ENCODE results near the gene KRTAP10-3.

KRTAP10-3 gene

DNA sequence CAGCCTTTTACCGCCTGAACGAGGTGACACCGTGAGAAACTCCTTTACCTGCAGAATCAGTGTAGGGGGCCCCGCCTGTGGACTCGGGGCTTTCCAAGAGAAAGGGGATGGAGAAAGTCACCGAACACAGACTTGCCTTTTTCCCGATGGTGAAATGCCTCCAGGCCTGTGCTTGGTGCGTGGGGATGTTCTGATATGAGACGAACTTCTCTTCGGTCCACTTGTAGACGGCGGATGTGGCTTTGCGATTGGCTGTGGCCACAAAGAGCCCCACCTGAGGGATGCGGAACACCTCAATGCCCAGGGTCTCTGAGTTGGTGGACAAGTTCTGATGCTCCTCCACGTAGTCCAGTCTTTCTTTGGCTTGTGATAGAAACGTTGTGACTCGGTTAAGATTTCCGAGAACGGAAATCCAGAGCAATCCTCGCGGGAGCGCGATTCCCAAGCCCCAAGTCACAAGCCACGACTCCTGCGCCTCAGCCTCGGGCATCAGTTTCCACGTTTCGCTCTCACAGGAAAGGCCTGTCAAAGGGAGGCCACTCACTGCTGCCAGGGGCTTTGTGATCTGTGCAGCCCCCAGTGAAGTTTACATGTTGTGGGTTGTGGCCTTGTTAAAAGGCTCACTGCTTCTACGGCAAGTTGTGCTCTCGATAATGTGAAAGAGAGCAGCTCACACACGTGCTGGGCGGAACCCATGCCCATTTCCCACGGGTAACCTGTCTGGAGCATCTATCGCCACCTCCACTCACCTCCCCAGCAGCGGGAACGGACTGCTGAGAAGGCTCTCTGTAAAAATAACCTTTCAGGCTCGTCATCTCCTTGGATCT, 31.2 kb downstream of the KRTAP10-3 start:
- no peak for DNase-seq

DNA sequence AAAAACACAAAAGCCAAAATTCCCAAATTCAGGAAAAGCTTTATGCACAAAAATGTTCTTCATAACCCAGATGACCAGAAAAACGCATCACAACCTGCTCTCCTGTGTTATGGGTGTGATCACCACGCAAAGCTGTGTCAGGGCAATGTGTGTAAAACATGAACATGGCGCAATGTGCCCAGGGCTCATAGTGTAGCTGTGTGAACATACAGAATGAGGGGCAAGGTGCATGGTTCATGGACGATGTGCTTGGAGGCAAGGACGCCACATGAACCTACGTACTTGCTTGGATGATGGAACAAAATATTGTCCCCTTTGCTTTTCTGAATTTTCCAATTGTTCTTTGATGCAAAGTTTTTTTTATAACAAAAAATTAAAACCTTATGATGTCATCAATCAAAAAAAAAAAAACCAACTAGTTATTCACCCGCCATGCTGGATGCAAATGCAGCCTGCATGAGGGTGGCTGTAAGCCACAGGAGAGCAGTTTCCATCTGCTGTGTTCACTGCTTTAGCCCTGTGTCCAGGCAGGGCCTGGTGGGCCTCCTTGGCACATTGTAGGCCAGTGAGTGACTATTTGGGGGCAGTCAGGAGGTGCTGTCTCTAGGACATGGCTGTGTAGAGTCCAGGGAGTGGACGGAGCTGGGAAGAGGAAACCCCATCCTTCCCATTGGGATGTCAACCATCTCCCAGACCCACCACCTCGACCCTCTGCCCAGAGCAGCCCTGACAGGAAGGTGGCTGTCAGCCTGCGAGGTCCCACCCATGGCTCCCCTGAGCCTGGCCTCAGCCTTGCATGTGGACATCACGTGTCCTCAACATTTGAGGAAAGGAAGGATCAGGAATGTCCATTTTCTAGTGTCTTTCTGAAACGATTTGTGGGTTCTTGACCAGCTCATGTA, 32.2 kb downstream of the KRTAP10-3 start:
- no peak for DNase-seq

DNA sequence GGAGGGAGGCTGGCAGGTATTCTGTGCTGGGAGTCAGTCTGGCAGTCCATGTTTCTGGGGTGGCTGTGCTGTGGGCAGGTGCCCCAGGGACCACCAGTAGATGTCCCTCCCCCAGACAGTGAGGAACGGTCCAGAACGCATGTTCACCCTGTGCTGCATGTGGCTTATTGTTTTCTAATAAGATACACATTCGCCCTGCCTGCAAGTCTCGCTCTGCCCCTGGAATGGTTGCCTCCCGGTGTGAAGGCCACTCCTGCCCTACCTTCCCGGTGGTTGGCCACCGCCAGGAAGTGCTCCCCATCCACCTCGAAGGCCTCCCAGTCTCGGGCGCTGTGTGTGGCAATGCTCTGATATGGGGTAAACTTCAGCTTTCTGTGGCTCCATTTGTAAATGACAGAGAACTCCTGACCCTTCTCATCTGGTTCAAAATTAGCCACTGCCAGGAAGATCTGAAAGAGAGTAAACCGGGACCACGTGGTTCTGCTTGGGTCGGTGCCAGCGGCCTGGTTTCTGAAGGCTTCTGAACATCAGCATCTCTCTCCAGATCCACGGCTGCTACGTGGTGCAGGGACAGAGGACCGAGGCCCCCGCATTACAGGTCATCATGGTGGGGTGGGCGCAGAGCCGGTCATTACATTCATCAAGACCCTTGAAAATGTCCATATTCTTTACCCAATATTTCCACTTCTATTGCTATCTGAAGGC, 33.1 kb downstream of the KRTAP10-3 start:
- no peak for DNase-seq

DNA sequence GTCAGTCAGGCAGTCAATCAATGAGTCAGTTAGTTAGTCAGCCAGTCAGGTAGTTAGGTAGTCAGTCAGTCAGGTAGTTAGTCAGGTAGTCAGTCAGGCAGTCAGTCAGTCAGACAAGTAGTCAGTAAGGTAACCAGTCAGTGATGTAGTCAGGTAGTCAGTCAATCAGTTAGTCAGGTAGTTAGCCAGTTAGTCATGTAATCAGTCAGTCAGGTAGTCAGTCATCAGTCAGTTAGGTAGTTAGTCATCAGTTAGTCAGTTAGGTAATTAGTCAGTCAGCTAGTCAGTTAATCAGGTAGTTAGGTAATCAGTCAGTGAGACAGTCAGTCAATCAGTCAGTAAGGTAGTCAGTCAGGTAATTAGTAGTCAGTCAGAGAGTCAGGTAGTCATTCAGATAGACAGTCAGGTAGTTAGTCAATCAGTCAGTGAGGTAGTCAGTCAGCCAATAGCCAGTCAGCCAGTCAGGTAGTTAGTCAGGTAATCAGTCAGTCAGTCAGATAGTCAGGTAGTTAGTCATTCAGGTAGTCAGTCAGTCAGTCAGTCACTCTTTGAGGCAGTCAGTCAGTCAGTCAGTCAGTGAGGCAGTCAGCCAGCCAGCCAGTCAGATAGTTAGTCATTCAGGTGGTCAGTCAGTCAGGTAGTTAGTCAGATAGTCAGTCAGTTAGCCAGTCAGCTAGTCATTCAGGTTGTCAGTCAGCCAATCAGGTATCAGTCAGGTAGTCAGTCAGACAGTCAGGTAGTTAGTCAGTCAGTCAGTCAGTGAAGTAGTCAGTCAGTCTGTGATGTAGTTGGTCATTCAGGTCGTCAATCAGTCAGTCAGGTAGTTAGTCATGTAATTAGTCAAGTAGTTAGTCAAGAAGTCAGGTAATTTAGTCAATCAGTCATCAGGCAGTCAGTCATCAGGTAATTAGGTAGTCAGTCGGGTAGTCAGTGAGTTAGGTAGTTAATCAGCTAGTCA, 33.9 kb downstream of the KRTAP10-3 start:
- DNase-seq = no peak

DNA sequence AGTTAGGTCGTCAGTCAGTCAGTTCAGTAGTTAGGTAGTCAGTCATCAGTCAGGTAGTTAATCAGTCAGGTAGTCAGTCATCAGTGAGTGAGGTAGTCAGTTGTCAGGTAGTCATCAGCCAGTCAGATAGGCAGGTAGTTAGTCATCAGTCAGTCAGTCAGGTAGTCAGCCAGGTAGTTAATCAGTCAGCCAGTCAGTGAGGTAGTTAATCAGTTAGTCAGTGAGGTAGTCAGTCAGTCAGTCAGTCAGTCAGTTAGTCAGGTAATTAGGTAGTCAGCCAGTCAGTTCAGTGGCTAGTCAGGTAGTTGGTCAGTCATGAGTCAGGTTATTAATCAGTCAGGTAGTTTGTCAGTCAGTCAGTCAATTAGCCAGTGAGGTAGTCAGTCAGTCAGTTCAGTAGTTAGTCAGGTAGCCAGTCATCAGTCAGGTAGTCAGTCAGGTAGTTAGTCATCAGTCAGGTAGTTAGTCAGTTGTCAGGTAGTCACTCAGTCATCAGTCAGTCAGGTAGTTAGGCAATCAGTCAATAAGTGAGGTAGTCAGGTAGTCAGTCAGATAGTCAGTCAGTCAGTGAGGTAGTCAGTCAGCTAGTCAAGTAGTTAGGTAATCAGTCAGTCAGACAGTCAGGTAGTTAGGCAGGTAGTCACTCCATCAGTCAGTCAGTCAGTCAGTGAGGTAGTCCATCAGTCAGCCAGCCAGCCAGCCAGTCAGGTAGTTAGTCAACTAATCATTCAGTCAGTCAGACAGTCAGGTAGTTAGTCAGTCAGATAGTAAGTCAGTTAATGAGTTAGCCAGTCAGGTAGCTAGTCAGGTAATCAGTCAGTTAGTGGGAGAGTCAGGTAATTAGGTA, 34.8 kb downstream of the KRTAP10-3 start:
- DNase-seq = no peak

DNA sequence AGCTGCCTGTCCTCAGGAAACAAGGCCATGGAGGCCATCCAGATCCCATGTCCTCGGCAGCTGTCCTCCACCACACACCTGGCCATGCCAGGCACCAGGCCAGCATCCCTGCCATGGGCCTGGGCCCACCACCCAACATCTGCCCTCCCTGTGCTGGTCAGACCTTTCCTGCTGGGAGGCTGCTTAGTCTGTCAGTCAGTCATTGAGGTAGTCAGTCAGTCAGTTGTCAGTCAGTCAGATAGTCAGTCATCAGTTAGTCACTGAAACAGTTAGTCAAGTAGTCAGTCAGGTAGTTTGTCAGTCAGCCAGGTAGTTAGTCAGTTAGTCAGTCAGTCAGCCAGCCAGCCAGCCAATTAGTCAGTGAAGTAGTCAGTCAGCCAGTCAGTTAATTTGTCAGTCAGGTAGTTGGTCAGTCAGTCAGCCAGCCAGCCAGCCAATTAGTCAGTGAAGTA, 35.8 kb downstream of the KRTAP10-3 start:
- DNase-seq = no peak

DNA sequence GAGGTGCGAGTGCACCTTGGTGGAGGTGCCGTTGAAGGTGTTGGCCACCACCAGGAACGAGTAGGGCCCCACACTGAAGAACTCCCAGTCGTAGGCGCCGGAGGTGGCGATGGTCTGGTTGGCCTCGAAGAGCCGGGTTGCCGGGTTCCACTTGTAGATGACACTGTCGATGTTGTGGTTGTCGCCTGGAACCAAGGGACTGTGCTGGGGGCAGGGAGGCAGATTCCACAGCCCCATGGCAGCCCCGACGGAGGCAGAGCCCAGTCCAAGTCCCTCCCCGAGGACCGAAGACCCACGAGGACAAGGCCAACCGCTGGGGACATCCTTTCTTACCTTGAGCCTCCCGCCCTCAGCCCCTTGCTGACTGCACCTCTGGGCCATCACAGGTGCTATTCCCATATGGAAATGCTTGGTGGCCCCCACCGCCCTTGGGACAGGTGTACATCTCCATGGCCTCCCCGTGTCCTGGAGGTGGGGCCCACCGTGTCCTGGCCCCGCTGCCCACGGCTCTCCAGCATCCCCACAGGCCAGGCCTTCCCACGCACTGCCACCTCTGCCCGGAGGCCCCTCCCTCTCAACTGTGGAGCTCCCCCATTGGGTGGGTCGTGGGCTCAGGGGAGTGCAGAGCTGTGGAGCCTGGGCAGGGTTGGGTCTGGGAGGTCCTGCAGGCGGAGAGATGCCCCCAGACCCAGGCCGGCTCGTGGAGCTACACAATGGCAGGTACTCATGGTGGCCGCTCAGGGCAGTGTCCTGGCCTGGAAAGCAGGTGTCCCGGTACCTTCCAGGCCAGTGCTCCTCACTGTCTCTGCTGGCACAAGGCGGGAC, 36.5 kb downstream of the KRTAP10-3 start:
- no peak for DNase-seq

DNA sequence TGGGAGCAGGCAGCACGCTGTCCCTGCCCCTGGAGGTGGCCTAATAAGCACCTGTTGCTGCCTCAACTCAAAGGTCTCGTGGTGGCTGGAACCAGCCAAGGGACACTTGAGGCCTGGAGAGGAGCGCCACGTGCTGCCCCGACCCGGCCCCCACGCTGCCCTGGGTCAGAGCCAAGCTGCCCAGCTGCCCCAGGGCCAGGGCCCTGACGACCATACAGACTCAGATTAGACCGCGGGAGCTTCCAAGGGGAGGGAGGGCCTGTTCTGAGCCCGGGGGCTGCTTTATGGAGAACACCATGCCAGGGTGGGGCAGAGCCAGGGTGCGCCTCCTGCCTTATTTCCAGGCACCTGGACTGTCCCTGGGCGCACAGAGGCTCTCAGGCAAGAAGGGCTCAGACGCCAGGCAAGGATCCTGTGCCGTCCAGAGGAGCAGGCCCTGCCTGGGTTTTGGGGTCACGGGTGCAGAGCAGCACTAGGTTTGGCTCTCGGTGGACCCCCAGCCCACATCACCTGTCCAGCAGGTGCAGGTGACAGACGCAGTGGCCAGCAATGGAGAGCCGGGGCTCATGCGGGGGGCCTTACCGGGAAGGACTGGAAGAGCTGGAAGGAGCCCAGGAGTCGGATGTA, 37.2 kb downstream of the KRTAP10-3 start:
- no peak for DNase-seq

DNA sequence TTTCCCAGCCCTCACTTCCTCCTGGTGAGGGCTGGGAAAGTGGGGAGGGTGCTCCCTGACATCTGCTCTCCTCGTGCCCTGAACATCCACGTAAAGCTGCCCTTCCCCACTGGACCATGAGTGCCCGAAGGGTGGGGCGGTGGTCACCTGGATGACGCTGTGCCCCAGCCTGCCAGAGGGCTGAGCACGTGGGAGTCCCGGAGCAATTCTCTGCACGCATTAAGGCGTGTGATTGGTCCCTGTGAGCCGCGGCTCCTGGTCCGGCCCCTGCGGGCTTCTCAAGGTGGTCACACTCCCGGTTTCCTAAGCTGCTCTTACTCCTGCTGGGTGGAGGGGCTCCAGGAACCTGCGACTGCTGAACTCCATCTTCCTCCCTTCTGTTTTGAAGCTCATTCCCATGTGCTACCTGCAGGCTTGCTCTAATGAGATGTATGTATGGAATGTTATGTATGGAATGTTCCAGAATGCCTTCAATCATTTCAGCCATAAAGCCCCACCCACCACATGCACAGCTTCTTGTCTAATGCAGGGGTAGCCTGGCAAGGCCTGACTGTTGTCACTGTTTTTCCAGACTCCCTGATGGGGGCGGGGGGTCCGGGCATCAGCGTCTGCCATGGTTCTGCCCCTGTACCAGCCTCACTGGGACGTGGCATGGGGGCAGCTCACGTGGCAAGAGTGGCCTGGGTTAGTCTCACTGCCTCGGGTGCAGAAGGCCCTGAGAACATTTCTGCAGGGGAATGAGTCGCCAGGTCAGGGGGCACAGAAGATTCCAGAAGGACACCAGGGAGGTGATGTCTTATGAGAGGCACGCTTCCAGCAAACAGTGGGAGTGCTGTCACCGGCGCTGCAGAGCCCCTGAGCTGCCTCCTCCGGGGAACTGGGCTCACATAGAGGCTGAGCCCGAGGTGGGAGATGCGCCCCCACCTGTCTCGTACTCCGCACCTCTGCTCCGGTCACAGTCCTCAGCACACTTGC, 38.0 kb downstream of the KRTAP10-3 start:
- DNase-seq = no peak

DNA sequence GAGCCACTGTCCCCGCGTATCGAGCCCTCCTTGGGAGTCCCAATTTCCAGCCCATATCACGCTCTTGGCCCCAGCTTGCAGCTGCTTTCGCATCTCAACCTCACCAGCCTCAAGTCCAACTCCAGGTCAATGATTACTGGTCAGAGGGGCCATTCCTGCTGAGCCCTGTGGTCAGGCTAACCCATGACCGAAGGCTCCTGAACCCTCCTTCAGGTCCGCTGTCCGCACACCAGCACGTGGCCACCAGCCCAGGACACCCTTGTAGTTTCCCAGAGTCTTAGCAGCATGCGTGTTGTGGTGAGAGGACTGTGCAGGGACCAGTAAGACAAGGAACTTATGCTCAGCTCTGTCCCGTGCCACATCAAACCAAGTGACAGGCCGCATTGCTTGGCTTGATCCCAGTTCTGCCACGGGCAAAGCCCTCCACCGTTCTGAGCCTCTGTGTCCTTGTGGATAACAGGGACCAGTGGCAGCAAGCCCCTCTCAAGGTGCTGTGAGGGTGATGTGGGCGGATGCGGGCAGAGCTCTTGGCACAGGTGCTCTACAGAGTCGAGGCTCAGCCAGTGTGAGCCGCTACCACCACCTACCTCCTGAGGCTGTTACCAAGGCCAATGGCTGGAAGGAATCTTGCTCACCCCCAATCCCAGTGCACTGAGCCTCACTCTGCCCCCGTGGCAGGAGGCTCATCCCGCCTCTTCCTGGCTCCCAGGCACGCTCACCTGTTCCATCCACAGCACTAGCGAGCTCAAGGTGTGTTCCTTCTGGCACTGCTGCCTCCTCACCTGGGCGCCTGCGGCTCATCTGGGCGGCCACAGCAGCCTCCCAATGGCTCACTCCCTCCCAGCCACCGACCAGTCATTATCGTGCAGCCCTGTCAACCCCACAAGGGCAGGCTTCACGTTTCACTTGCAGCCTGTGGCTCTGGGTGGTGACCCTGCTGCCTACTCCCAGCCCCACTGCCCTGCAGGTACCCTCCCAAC, 39.0 kb downstream of the KRTAP10-3 start:
- no peak for DNase-seq

DNA sequence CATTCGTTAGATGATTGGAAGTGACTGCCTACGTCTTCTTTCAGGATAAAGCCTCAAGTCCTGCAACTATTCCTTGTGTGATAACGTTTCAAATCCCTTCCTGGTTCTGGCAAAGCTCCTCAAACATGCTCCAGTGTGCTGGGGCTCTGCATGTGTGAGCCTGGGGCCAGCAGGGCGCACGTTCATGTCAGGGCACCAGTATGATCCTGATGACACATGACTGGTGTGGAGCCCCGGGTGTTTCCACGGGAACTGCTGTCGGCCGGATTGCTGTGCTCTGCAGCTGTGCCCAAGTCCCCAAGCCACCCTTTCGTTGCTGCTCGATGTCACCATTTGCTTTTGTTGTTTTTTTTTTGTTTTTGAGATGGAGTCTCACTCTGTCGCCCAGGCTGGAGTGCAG, 39.9 kb downstream of the KRTAP10-3 start:
- no peak for DNase-seq

DNA sequence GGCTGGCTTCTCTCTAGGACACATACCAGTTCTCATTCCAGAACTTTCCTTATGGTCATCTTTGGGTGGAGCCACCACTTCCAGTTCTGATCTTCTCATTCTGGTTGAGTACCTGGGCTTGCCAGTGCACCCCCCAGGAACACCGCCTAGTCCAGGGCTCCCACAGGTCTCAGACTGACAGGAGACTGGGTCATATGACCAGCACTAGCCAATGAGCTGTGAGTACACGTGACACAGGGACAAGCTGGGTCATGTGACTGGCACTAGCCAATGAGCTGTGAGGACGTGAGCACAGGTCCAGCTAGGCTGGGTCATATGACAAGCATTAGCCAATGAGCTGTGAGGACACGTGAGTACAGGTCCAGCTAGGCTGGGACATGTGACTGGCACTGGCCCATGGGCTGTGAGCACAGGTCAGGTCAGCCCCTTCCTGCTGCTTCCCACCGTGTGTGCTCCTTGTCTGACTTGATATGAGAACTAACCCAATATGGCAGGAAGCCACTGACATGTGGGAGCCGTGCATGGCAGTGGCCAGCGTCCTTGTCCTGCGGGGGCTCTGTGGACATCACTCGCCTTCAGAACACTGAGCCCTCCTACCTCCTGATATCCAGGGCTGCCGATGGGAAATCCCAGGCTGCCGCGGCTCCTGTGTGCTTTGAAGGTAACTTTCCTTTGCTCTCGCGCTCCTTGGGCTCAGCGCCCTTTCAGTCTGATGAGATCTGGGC, 41.3 kb downstream of the KRTAP10-3 start:
- DNase-seq = no peak

DNA sequence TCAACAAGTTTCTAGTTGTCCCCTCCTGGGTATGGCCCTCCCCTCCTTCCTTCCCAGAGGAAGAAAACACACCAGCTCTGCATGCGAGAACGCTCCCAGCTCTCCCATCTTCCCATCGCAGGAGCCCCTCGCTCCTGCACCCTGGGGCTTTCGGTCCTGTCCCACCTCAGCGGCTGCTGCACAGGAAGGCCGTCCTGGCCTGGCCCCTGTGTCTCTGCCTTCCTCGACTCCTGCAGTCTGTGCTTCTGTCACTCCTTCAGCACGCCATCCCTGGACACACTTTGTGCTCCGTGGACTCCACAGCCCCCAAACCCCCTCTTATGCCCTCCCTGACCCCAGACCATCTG, 41.8 kb downstream of the KRTAP10-3 start:
- no peak for DNase-seq

DNA sequence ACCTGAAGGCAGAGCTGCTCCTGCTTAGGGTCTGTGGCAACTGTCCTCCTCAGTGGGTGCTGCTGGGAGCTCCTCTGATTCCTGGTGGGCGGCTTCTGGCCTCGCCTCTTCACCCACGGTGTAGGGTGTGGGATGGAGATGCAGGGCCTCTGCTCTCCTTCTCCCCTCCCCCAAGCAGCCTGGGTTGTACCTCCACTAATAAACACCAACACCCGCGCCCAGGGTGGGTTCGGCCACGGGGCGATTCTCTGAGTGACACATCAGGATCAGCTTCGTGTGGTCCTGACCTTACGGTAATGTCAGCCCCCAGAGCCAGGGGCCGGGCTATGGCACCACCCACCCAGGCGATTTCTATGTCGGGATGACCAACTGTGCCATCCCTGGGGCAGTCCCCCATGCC, 42.3 kb downstream of the KRTAP10-3 start:
- DNase-seq = no peak

DNA sequence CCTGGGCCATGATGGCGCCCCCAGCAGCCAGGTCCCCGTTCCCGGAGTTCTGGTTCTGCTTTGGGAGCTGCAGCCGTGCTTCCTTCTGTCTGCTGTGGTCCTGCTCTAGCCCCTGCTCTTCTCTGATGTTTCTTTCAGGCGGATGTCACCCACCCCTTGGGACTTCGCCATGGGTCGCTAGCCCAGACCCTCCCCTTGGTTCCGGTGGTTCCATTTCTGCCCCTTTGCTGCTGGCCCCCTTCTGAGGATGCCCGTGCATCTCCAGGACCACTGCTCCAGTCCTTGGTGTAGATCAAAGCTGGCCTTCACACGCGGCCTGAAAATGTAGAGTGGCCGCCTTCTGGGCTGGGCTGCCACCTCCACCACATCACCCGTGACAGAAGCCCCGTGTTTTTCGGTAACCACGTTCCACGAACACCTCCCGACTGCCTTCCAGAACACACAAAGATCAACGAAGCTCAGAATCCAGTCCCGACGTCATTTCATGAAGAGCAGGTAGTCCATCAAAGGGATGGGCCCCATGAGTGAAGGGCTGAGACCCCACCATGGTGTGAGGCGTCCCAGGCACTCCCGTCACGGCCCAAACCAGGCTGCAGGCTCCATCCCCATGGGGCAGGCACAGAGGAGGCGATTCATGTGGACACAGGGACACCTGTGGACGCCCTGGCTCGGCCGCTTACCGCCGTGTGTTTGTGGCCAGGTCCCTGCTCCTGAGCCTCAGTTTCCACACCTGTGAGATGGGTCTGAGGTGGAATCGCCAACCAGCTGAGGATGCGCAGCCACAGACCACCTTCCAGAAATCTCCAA, 43.0 kb downstream of the KRTAP10-3 start:
- DNase-seq = no peak
